HepG2 (cell line): ENCODE results near the gene HOXD8. TPM values are rescaled to one million over a fixed set of nuclear protein-coding genes. Genes with fewer than 3 reads are reported as not detected.

Experiments
- FOSL2 ChIP-seq: sonication (generic); formaldehyde crosslinking; IDR thresholded peaks from 2 replicates; pipeline ENCODE4 v1.4.0; 2020; ENCODE audit warnings: missing genetic modification reagents
- FOXP1 ChIP-seq, 2 experiments: fragments of 450-650 bp in 1 of 2; IDR thresholded peaks; 2 replicates each; pipeline ENCODE4 v1.6.1; 2017 to 2018; ENCODE audit warnings: antibody characterized with exemption in 1 of 2
- ISL2 ChIP-seq: sonication (generic); formaldehyde crosslinking; IDR thresholded peaks from 2 replicates; pipeline ENCODE4 v1.5.0; 2020; ENCODE audit warnings: missing genetic modification reagents
- KLF16 ChIP-seq, 2 experiments: sonication (generic) in 1 of 2; formaldehyde crosslinking in 1 of 2; IDR thresholded peaks; 2 replicates each; pipeline versions ENCODE4 v1.6.1 to v1.8.0; 2016 to 2023; ENCODE audit warnings: missing genetic modification reagents in 2 of 2, missing compliant biosample characterization in 1 of 2
- NKX3-1 ChIP-seq: sonication (generic); formaldehyde crosslinking; IDR thresholded peaks from 2 replicates; pipeline ENCODE4 v1.5.0; 2020; ENCODE audit warnings: missing genetic modification reagents
- ZNF773 ChIP-seq: sonication (generic); formaldehyde crosslinking; IDR thresholded peaks from 2 replicates; pipeline ENCODE4 v1.4.0; 2020; ENCODE audit warnings: missing genetic modification reagents, borderline replicate concordance
- ZSCAN20 ChIP-seq: sonication (generic); formaldehyde crosslinking; IDR thresholded peaks from 2 replicates; pipeline ENCODE4 v1.4.0; 2020; ENCODE audit warnings: missing genetic modification reagents, mild to moderate bottlenecking, borderline replicate concordance
- polyA plus RNA-seq, 8 experiments: library from polyadenylated mRNA; depleted of rRNA in 3 of 8; stranded (reverse) in 7 of 8; unstranded in 1 of 8; fragments of >200 nt; fragmentation: Illumina TruSeq in 4 of 8; extraction: Trizol in 4 of 8; gene quantifications; 2 replicates each; pipeline versions ENCODE4 v1.2.1 to v1.2.3, GENCODE V29; 2011 to 2016; ENCODE audit warnings: low read depth in 4 of 8, missing spikeins in 1 of 8, mixed read lengths in 1 of 8; ENCODE audit not compliant: insufficient read depth in 1 of 8
- total RNA-seq, 5 experiments: library from RNA; depleted of rRNA; stranded (reverse); fragments of >200 nt; fragmentation: Illumina TruSeq; extraction: Trizol; gene quantifications; 2 replicates each; pipeline ENCODE4 v1.2.3, GENCODE V29; 2016; ENCODE audit warnings: low read depth in 1 of 5
- TF ChIP-seq, protein P1 (sequence below): sonication (generic); formaldehyde crosslinking; IDR thresholded peaks from 2 replicates; pipeline ENCODE4 v1.4.0; 2020; ENCODE audit warnings: missing genetic modification reagents
- TF ChIP-seq, protein P2 (sequence below): sonication (generic); formaldehyde crosslinking; IDR thresholded peaks from 2 replicates; pipeline ENCODE4 v1.4.0; 2020; ENCODE audit warnings: missing genetic modification reagents

Gene HOXD8
- total and polyA plus RNA-seq, 2 of the 13 experiments (the other 11 are each of a cell fraction or from before 2014, with no cell fraction given), result not detected

DNA sequence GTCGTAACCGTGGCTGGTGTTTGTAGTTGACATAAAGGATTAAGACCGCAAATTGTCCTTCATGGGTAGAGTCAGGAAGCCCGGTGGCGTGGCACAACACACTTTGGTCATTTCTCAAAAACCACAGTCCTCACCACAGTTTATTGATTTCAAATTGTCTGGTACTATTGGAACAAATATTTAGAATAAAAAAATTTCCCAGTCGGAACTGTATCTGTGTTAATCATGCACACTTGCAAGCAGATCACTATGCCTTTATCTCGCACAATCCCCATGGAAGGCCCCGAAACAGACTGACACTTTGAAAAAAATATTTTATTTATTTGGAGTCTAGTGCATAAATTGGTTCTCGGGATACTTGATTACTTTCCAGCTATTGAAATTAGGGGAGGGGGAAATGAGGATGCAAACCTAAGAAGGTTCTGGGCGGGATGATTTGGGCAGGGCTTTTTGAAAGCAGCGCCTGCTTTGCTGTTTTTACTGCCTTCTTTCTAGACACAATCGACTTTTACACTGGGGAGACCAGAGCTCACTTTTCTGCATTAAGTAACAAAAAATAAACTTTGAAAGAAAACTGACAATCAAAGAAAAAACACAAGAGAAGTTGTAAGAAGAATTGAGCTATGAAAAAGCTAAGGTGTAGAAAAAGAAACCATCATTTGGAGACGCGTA is 43.5 kb downstream of the HOXD8 start (continued):
- TF ChIP-seq NKX3-1 (0 out of 2 replicates have a peak, but pooled peaks have one; percentile 27), ZSCAN20 (CRISPR knock-in tag) (0 out of 2 replicates have a peak, but pooled peaks have one; percentile 36), FOSL2 (peak; percentile 41), ZNF773 (CRISPR knock-in tag) (no peak), ISL2 (peak; percentile 79), FOXP1 (IDR thresholded peaks at IDR 0.05) (no peak), FOXP1 (CRISPR knock-in tag; IDR thresholded peaks at IDR 0.05) (peak; percentile 28; the same call in 1 of the 2 replicates), KLF16 (CRISPR knock-in tag; IDR thresholded peaks at IDR 0.05) (no peak)
- TF ChIP-seq, protein P1, sequence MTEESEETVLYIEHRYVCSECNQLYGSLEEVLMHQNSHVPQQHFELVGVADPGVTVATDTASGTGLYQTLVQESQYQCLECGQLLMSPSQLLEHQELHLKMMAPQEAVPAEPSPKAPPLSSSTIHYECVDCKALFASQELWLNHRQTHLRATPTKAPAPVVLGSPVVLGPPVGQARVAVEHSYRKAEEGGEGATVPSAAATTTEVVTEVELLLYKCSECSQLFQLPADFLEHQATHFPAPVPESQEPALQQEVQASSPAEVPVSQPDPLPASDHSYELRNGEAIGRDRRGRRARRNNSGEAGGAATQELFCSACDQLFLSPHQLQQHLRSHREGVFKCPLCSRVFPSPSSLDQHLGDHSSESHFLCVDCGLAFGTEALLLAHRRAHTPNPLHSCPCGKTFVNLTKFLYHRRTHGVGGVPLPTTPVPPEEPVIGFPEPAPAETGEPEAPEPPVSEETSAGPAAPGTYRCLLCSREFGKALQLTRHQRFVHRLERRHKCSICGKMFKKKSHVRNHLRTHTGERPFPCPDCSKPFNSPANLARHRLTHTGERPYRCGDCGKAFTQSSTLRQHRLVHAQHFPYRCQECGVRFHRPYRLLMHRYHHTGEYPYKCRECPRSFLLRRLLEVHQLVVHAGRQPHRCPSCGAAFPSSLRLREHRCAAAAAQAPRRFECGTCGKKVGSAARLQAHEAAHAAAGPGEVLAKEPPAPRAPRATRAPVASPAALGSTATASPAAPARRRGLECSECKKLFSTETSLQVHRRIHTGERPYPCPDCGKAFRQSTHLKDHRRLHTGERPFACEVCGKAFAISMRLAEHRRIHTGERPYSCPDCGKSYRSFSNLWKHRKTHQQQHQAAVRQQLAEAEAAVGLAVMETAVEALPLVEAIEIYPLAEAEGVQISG, result peak; percentile 43; the same call in 1 of the 2 replicates
- TF ChIP-seq, protein P2, sequence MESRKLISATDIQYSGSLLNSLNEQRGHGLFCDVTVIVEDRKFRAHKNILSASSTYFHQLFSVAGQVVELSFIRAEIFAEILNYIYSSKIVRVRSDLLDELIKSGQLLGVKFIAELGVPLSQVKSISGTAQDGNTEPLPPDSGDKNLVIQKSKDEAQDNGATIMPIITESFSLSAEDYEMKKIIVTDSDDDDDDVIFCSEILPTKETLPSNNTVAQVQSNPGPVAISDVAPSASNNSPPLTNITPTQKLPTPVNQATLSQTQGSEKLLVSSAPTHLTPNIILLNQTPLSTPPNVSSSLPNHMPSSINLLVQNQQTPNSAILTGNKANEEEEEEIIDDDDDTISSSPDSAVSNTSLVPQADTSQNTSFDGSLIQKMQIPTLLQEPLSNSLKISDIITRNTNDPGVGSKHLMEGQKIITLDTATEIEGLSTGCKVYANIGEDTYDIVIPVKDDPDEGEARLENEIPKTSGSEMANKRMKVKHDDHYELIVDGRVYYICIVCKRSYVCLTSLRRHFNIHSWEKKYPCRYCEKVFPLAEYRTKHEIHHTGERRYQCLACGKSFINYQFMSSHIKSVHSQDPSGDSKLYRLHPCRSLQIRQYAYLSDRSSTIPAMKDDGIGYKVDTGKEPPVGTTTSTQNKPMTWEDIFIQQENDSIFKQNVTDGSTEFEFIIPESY (CRISPR knock-in tag), result peak; percentile 68
